SK-N-SH treated with all-trans-retinoic acid at 6 μM for 48 hours (cell line): ENCODE data around the gene LRBA.

Source experiments
- ATAC-seq: fragments of 200-7000 bp; cut with Tn5 transposase; 3 replicates; pipeline ENCODE4 v1.9.1; 2020; ENCODE audit warnings: mild to moderate bottlenecking, moderate library complexity
- ARNTL ChIP-seq: fragments of 450-650 bp; formaldehyde crosslinking; IDR thresholded peaks from 2 replicates; pipeline ENCODE4 v1.5.0; 2020; ENCODE audit warnings: low read depth, mild to moderate bottlenecking, moderate library complexity, borderline replicate concordance
- BACH2 ChIP-seq: fragments of 250-450 bp; sonication (Bioruptor Pico); IDR thresholded peaks from 2 replicates; pipeline ENCODE4 v1.9.0; 2021; ENCODE audit warnings: mild to moderate bottlenecking, borderline replicate concordance
- CSDC2 ChIP-seq: fragments of 250-450 bp; sonication (Bioruptor Pico); IDR thresholded peaks from 2 replicates; pipeline ENCODE4 v1.5.0; 2020; ENCODE audit warnings: mild to moderate bottlenecking, moderate library complexity
- ISL1 ChIP-seq: fragments of 250-450 bp; sonication (Bioruptor Pico); IDR thresholded peaks from 2 replicates; pipeline ENCODE4 v2.1.2; 2022; ENCODE audit warnings: mild to moderate bottlenecking, moderate library complexity
- OSR1 ChIP-seq: fragments of 250-450 bp; sonication (Bioruptor Pico); IDR thresholded peaks from 2 replicates; pipeline ENCODE4 v1.8.0; 2022; ENCODE audit warnings: moderate library complexity, mild to moderate bottlenecking, inconsistent platforms
- RARB ChIP-seq: fragments of 250-450 bp; sonication (Bioruptor Pico); IDR thresholded peaks from 2 replicates; pipeline ENCODE4 v1.8.0; 2021; ENCODE audit warnings: mild to moderate bottlenecking, moderate library complexity
- SNAI2 ChIP-seq: fragments of 250-450 bp; sonication (Bioruptor Pico); IDR thresholded peaks from 2 replicates; pipeline ENCODE4 v1.5.0; 2020; ENCODE audit warnings: mild to moderate bottlenecking, moderate library complexity
- TCF4 ChIP-seq: fragments of 250-450 bp; sonication (Bioruptor Pico); IDR thresholded peaks from 2 replicates; pipeline ENCODE4 v1.8.0; 2021; ENCODE audit warnings: mild to moderate bottlenecking, moderate library complexity, borderline replicate concordance
- TOX ChIP-seq: fragments of 250-450 bp; sonication (Bioruptor Pico); IDR thresholded peaks from 2 replicates; pipeline ENCODE4 v1.8.0; 2021; ENCODE audit warnings: mild to moderate bottlenecking, moderate library complexity, borderline replicate concordance
- TSHZ2 ChIP-seq: fragments of 250-450 bp; sonication (Bioruptor Pico); IDR thresholded peaks from 2 replicates; pipeline ENCODE4 v1.5.0; 2020; ENCODE audit warnings: mild to moderate bottlenecking, moderate library complexity
- ZFP30 ChIP-seq: fragments of 450-650 bp; formaldehyde crosslinking; IDR thresholded peaks from 2 replicates; pipeline ENCODE4 v1.5.0; 2022; ENCODE audit warnings: mild to moderate bottlenecking, moderate library complexity
- ZNF565 ChIP-seq: fragments of 450-650 bp; formaldehyde crosslinking; conservative IDR thresholded peaks from 2 replicates; pipeline ENCODE4 v1.5.0; 2020; ENCODE audit warnings: low read depth, mild to moderate bottlenecking, moderate library complexity
- ZNF70 ChIP-seq: fragments of 450-650 bp; formaldehyde crosslinking; IDR thresholded peaks from 2 replicates; pipeline ENCODE4 v1.5.0; 2020; ENCODE audit warnings: mild to moderate bottlenecking, moderate library complexity
- ZNF8 ChIP-seq: fragments of 450-650 bp; formaldehyde crosslinking; IDR thresholded peaks from 2 replicates; pipeline ENCODE4 v1.5.0; 2020; ENCODE audit warnings: mild to moderate bottlenecking, moderate library complexity
- TF ChIP-seq, protein P1 (sequence below): fragments of 250-450 bp; sonication (Bioruptor Pico); IDR thresholded peaks from 2 replicates; pipeline ENCODE4 v1.5.1; 2021; ENCODE audit warnings: mild to moderate bottlenecking, moderate library complexity
- TF ChIP-seq, protein P2 (sequence below): fragments of 250-450 bp; sonication (Bioruptor Pico); IDR thresholded peaks from 2 replicates; pipeline ENCODE4 v1.8.0; 2020; ENCODE audit warnings: mild to moderate bottlenecking, moderate library complexity, borderline replicate concordance
- TF ChIP-seq, protein P3 (sequence below): fragments of 250-450 bp; sonication (Bioruptor Pico); IDR thresholded peaks from 2 replicates; pipeline ENCODE4 v1.8.0; 2021; ENCODE audit warnings: low read depth, mild to moderate bottlenecking, moderate library complexity, borderline replicate concordance
- TF ChIP-seq, protein P4 (sequence below): fragments of 250-450 bp; sonication (Bioruptor Pico); IDR thresholded peaks from 2 replicates; pipeline ENCODE4 v1.5.1; 2020; ENCODE audit warnings: low read depth, mild to moderate bottlenecking, moderate library complexity

LRBA gene

DNA sequence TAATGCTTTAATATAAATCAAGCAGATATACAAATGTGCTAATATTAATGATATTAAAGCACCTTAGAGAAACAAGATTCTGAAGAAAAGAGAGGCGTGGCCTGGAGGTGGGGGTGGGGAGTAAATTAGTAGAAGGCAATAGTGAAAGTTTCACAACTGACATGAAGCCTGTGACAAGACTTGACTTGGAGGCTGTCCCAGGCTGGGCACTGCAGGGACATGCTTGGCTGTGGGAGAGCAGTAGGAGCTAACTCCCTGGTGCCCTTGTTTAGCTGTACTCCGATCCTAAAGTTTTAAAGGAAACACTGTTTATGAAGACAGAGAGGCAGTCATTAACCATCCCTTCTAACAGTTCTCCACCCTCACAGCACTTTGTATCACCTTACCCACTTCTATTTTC, 672.1 kb downstream of the LRBA start:
- TF ChIP-seq CSDC2 (CRISPR knock-in tag), result no peak
- TF ChIP-seq ZNF8, result no peak
- TF ChIP-seq ARNTL (CRISPR knock-in tag), result no peak
- TF ChIP-seq ZNF565 (CRISPR knock-in tag), result no peak
- TF ChIP-seq RARB (CRISPR knock-in tag), result no peak
- no peak for TF ChIP-seq TOX (CRISPR knock-in tag)
- no peak for TF ChIP-seq TSHZ2 (CRISPR knock-in tag)
- TF ChIP-seq, protein P1, sequence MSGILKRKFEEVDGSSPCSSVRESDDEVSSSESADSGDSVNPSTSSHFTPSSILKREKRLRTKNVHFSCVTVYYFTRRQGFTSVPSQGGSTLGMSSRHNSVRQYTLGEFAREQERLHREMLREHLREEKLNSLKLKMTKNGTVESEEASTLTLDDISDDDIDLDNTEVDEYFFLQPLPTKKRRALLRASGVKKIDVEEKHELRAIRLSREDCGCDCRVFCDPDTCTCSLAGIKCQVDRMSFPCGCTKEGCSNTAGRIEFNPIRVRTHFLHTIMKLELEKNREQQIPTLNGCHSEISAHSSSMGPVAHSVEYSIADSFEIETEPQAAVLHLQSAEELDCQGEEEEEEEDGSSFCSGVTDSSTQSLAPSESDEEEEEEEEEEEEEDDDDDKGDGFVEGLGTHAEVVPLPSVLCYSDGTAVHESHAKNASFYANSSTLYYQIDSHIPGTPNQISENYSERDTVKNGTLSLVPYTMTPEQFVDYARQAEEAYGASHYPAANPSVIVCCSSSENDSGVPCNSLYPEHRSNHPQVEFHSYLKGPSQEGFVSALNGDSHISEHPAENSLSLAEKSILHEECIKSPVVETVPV, result no peak
- TF ChIP-seq, protein P2, sequence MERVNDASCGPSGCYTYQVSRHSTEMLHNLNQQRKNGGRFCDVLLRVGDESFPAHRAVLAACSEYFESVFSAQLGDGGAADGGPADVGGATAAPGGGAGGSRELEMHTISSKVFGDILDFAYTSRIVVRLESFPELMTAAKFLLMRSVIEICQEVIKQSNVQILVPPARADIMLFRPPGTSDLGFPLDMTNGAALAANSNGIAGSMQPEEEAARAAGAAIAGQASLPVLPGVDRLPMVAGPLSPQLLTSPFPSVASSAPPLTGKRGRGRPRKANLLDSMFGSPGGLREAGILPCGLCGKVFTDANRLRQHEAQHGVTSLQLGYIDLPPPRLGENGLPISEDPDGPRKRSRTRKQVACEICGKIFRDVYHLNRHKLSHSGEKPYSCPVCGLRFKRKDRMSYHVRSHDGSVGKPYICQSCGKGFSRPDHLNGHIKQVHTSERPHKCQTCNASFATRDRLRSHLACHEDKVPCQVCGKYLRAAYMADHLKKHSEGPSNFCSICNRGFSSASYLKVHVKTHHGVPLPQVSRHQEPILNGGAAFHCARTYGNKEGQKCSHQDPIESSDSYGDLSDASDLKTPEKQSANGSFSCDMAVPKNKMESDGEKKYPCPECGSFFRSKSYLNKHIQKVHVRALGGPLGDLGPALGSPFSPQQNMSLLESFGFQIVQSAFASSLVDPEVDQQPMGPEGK (CRISPR knock-in tag), result no peak
- TF ChIP-seq, protein P3, sequence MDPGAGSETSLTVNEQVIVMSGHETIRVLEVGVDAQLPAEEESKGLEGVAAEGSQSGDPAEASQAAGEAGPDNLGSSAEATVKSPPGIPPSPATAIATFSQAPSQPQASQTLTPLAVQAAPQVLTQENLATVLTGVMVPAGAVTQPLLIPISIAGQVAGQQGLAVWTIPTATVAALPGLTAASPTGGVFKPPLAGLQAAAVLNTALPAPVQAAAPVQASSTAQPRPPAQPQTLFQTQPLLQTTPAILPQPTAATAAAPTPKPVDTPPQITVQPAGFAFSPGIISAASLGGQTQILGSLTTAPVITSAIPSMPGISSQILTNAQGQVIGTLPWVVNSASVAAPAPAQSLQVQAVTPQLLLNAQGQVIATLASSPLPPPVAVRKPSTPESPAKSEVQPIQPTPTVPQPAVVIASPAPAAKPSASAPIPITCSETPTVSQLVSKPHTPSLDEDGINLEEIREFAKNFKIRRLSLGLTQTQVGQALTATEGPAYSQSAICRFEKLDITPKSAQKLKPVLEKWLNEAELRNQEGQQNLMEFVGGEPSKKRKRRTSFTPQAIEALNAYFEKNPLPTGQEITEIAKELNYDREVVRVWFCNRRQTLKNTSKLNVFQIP (CRISPR knock-in tag), result no peak
- no peak for TF ChIP-seq BACH2 (CRISPR knock-in tag)
- no peak for TF ChIP-seq ISL1 (CRISPR knock-in tag)
- TF ChIP-seq TCF4 (CRISPR knock-in tag), result no peak
- no peak for TF ChIP-seq ZFP30 (CRISPR knock-in tag)
- no peak for TF ChIP-seq OSR1 (CRISPR knock-in tag)
- no peak for ATAC-seq

- TF ChIP-seq TCF4 (CRISPR knock-in tag) (0 out of 2 replicates have a peak, but pooled peaks have one; percentile 27), SNAI2 (CRISPR knock-in tag) (0 out of 2 replicates have a peak, but pooled peaks have one; percentile 43), ZNF70 (CRISPR knock-in tag) (no peak), ZNF8 (no peak), OSR1 (CRISPR knock-in tag) (no peak), ISL1 (CRISPR knock-in tag) (peak; percentile 82)
- TF ChIP-seq, protein P1, result no peak
- TF ChIP-seq, protein P4, sequence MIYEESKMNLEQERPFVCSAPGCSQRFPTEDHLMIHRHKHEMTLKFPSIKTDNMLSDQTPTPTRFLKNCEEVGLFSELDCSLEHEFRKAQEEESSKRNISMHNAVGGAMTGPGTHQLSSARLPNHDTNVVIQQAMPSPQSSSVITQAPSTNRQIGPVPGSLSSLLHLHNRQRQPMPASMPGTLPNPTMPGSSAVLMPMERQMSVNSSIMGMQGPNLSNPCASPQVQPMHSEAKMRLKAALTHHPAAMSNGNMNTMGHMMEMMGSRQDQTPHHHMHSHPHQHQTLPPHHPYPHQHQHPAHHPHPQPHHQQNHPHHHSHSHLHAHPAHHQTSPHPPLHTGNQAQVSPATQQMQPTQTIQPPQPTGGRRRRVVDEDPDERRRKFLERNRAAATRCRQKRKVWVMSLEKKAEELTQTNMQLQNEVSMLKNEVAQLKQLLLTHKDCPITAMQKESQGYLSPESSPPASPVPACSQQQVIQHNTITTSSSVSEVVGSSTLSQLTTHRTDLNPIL (CRISPR knock-in tag), result no peak
- peak; percentile 60 for ATAC-seq
Measured at GRCh38 chr4:150337734-150338133, 677.4 kb downstream of the LRBA start.
